GM08714 (cell line): Measurements from ENCODE around the gene PTPRM.
"Not testable (repeated sequence)": the region's sequence is repeated elsewhere in the genome, so short reads cannot be mapped to it uniquely, and the experiment has no call there.

ENCODE experiments used
- H3K4me3 ChIP-seq: fragments of 200-500 bp; sonication (Bioruptor generic); 2 replicates; pipeline ENCODE4 v1.5.1; 2014; ENCODE audit warnings: mild to moderate bottlenecking, low read length, inconsistent platforms
- ZNF274 ChIP-seq: IDR thresholded peaks from 2 replicates; pipeline ENCODE4 v1.6.1; 2012; ENCODE audit warnings: mild to moderate bottlenecking, low read depth, low read length

The PTPRM gene

DNA sequence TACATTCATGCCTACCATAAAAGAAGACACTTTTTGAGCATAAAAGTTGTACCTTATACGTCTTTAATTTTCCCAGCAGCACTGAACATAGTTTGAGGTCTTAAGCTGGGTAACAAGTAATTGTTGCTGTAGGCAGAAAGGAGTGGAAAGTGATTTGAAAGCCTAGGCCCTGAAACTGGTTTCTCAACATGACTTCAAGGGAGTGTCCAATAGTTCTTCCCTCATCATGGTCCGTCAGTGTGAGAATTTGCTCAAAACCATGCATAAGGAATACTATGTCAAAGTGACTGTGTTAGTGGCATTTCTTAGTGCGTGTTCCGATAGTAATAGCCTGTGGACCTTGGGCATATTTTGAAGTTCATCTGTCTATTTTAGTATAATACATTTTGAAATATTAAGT, 463.1 kb downstream of the PTPRM start:
- TF ChIP-seq ZNF274, result no peak

GRCh38 chr18:8031496-8031895, 464.4 kb downstream of the PTPRM start:
- TF ChIP-seq ZNF274, result no peak
- no peak overlapping the region for H3K4me3 ChIP-seq

More for the DNA sequence above, 463.1 kb downstream of the PTPRM start:
- H3K4me3 ChIP-seq, result no peak overlapping the region

- TF ChIP-seq ZNF274, result no peak
- H3K4me3 ChIP-seq, result no peak overlapping the region
Measured at GRCh38 chr18:8034674-8035073, 467.6 kb downstream of the PTPRM start.

DNA sequence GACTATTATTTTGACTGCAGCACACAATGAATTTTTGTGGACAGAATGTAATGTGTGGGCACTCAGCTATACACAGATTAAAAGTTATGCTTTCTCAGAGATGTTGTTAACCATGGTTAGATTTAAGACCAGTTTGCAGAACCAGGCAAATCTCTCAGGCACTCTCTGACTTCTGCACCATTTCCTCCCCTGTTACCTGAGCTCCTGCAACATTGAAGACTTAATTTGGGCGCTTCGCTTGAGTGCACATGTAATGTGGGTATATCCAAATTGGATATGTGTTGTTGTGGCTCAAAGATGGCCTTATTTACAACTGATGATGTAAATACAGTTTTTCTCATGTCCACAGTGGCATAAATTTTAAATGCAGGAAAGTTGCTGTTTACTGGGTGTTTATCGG, 469.4 kb downstream of the PTPRM start:
- no peak for TF ChIP-seq ZNF274
- H3K4me3 ChIP-seq, result no peak overlapping the region

DNA sequence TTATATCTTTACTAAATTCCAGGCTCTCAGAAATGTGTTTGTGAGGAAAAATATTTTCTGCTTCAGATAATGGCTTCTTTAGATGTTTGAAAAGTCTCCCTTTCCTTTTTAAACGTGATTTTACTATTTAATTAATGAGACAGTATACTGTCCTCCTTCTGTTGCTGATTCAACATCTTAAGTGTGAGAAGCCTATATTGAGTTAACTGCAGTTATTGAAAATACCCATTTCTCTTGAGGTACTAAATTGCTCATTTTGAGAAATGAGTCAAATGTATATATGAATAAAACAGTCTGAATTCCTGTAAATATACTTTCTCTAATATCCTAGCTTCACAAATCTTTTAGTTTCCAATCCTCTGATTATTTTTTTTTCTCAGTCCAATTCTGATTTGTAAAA, 470.2 kb downstream of the PTPRM start:
- no peak for TF ChIP-seq ZNF274
- no peak overlapping the region for H3K4me3 ChIP-seq

DNA sequence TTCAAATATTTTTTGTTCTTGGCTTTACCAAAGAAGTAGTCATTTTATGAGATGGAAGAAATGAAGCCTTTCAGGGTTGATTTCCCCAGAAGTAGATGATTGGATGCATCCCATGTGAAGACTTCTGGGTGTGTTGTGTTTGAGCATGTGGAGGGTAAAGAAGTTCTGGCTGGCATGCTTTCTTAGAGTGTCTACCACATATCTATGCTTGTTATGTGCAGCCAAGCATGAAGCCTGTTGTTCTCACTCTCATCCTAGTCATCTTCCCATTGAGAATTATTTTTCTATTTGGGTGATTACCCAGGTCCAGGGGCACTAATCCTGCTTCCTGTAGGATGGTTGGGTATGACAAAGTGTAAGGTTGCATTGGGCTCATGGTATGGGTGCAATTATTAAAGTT, 472.9 kb downstream of the PTPRM start:
- H3K4me3 ChIP-seq, result no peak overlapping the region
- no peak for TF ChIP-seq ZNF274

DNA sequence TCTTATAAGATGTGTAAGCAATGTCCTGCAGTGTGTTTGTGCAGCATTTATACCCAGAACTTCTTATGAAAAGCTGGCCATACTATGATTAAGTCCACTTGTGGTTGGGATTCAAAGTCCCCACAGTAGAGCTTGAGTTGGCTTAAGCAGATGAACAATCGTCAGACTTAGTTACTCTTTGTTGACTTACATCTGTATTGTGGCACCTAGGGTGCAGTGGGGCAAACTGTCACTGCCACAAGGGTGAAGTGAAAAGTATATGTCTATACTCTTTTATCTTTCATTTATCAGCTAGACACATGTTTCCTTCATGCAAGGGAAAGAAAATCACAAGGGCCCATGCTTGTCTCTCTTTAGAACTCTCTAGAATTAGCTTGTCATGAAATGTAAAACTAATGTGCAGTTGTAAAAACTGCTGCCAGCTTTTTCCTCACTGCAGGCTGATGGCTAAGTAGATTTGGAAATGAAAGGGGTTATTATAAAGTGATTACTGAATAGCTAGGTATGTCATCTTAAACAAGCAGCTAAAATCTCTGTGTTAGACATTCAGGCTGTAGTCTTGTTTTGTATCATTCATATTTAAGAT, 474.5 kb downstream of the PTPRM start:
- no peak for TF ChIP-seq ZNF274
- H3K4me3 ChIP-seq, result no peak overlapping the region

GRCh38 chr18:8044004-8044403, 476.9 kb downstream of the PTPRM start:
- no peak for TF ChIP-seq ZNF274
- H3K4me3 ChIP-seq, result no peak overlapping the region

- TF ChIP-seq ZNF274, result no peak
- H3K4me3 ChIP-seq, result no peak overlapping the region
Measured at GRCh38 chr18:8045160-8045883, 478.2 kb downstream of the PTPRM start.

- TF ChIP-seq ZNF274, result no peak
- H3K4me3 ChIP-seq, result no peak overlapping the region
Measured at GRCh38 chr18:8045884-8046281, 478.8 kb downstream of the PTPRM start.

DNA sequence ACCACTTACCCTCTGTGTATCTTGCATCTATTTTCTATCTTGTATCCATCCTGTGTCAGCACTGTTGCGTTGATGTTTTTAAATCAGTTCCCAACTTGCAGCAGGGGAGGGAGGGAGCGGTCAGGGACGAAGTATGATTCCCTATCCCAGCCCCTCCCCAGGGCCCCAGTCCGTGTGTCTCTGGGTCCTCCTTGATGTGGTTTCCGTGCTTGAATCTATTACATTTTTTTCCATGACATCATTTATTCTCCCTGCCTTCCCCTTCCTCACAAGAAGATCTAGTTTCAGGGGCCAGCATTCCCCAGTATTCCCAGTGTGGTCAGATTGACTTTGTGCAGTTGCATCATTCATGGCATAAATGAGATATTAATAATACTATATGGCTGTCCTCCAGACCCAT, 479.3 kb downstream of the PTPRM start:
- no peak overlapping the region for H3K4me3 ChIP-seq
- no peak for TF ChIP-seq ZNF274

GRCh38 chr18:8049147-8049546, 482.0 kb downstream of the PTPRM start:
- TF ChIP-seq ZNF274, result no peak
- H3K4me3 ChIP-seq, result no peak overlapping the region

- no peak overlapping the region for H3K4me3 ChIP-seq
- no peak for TF ChIP-seq ZNF274
Measured at GRCh38 chr18:8050616-8051329, 483.7 kb downstream of the PTPRM start.

DNA sequence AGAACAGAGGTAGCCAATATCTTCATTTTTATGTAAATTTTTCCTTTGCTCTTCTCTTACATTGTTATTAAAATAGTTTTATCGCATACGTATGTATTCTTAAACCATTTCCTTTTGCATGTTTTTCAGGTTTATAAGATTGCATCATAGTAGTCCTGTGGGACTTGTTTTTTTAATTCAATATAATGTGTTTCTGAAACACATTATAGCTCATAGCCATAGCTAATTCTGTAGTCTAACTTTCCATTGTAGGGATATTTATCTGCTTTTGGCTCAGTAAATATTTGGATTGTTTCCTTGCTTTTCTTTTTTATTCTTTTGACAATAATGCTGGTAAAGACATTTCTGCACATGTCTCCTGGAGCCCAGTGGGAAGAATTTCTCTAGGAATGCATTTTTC, 484.3 kb downstream of the PTPRM start:
- no peak for TF ChIP-seq ZNF274
- H3K4me3 ChIP-seq, result no peak overlapping the region

DNA sequence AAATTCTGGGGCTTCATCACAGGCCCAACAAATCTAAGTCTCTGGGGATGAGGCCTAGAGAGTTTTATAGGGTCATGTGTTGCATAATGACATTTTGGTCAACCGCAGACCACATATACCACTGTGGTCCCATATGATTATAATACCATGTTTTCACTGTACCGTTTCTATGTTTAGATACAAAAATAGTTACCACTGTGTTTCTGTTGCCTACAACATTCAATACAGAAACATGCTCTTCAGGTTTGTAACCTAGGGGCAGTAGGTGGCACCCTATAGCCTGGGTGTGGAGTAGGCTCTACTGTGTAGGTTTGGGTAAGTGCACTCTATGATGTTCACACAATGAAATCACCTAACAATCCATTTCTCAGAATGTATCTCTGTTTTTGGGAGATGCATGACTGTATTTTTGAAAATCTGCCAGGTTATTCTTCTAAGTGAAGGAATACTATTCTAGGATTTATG, 485.2 kb downstream of the PTPRM start:
- no peak for TF ChIP-seq ZNF274

DNA sequence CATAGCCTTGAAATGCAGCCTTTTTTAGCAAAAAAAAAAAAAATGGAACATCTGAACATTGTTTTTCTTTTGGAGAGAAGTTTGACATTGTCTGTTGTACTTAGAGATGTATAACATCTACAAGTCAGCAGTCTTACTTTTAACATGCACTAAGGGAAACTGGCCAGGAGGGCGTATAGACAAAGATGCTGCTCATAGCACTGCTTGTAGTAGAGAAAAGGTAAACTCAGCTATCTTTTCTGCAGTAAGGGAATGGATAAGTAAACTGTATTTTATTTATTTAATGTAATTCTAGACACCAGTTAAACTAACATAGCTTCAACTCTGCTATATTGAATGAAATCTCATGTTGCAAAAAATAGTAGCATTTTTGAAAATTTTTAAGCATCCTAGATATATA, 489.6 kb downstream of the PTPRM start:
- no peak for TF ChIP-seq ZNF274
- no peak overlapping the region for H3K4me3 ChIP-seq

More for the DNA sequence above, 485.2 kb downstream of the PTPRM start:
- H3K4me3 ChIP-seq, result no peak overlapping the region

GRCh38 chr18:8063152-8063551, 496.0 kb downstream of the PTPRM start:
- not testable (repeated sequence) for H3K4me3 ChIP-seq
